BJ (cell line): ENCODE data around the gene SQOR. TPM values are rescaled to one million over a fixed set of nuclear protein-coding genes. Genes with fewer than 3 reads are reported as not detected.

Experiments
- CTCF ChIA-PET: fragments of 350-600 bp; formaldehyde crosslinking; extraction: SDS; loops from one replicate; lab custom pipeline; 2021; ENCODE audit warnings: antibody characterized with exemption, inconsistent platforms; lab: Yijun Ruan, JAX
- POLR2A ChIA-PET: fragments of 300-600 bp; sonication (Branson Sonifier 250); formaldehyde crosslinking; extraction: SDS; loops from one replicate; lab custom pipeline; 2021; ENCODE audit warnings: antibody characterized with exemption; lab: Charles Lee
- DNase-seq: peaks from one replicate; pipeline ENCODE4 v3.0.0-alpha.2; 2011; ENCODE audit warnings: low read depth
- H3K27me3 ChIP-seq: 2 replicates; pipeline ENCODE4 v1.6.0; 2011; ENCODE audit warnings: low read length; ENCODE audit not compliant: control insufficient read depth, insufficient read depth
- H3K36me3 ChIP-seq: 2 replicates; pipeline ENCODE4 v1.5.1; 2011; ENCODE audit warnings: low read length; ENCODE audit not compliant: control insufficient read depth, insufficient read depth
- H3K4me3 ChIP-seq: 2 replicates; pipeline ENCODE4 v1.5.1; 2011; ENCODE audit warnings: low read depth, mild to moderate bottlenecking, control low read depth, low read length
- polyA plus RNA-seq: library from polyadenylated mRNA; depleted of rRNA; stranded (reverse); fragments of >200 nt; gene quantifications from 2 replicates; pipeline ENCODE4 v1.2.3, GENCODE V29; 2011
- TF ChIP-seq, protein P1 (sequence below): IDR thresholded peaks from 2 replicates; pipeline ENCODE4 v1.5.1; 2011; ENCODE audit warnings: low read depth, mild to moderate bottlenecking, control low read depth, inconsistent platforms, low read length, moderate library complexity; ENCODE audit not compliant: insufficient read depth

SQOR gene
- polyA plus RNA-seq, 1 experiment = 40.6 TPM

DNA sequence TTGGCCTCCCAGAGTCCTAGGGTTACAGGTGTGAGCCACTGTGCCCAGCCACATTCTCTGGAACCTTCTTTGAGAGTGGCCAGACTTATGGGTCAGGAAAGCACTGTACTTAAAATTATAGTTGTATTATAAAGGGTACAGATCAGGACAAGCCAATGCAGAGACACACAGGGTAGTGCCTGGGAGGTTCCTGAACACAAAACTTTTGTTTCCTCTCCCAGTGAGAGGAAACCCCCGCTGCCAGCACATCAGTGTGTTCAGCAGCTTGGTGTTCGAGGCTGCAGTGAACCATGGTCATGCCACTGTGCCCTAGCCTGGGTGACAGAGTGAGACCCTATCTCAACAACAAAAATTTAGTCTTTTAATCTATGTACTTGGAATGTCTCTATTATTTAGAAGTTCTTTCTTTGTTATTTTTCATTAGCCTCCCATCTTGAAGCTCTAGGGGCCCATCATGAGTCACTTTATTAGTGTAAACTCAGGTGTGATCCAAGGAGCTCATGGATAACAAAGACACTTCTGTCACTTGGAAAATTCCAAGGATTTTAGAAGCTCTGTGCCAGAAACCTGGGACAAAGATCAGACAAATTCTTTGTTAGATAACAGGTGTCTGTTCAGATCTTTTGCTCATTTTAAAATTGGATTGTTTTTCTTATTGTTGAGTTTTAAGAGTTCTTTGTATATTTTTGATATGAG, 39.8 kb upstream of the SQOR start:
- DNase-seq = no peak

DNA sequence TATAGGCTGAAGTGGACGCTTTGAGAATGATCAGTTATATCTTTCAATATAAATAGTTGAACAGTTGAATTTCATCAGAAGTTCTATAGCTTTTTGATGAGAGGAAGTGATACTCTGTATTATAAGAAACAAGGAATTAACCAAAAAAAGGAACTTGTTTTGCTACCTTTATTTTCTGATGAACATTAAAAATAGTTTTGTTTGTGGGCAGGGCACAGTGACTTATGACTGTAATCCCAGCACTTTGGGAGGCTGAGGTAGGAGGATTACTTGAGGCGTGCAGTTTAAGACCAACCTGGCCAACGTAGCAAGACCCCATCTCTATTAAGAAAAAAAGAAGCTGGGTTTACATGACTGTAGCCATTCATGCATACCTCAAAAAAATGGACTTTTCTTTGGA, 30.9 kb upstream of the SQOR start:
- Histone ChIP-seq H3K36me3 (0 out of 2 replicates have a peak, but pooled peaks cover 3% of the 10 kb centered on the region), H3K27me3 (no peaks in the 10 kb centered on the region), H3K4me3 (no peak overlapping the region)
- ChIA-PET POLR2A (no interaction called here), CTCF (interaction anchor here (1.2 kb wide), 1 partner anchor 12 kb away, joined by 3 read pairs; no protein-coding TSS in a partner anchor)
- no peak for DNase-seq
- TF ChIP-seq, protein P1, sequence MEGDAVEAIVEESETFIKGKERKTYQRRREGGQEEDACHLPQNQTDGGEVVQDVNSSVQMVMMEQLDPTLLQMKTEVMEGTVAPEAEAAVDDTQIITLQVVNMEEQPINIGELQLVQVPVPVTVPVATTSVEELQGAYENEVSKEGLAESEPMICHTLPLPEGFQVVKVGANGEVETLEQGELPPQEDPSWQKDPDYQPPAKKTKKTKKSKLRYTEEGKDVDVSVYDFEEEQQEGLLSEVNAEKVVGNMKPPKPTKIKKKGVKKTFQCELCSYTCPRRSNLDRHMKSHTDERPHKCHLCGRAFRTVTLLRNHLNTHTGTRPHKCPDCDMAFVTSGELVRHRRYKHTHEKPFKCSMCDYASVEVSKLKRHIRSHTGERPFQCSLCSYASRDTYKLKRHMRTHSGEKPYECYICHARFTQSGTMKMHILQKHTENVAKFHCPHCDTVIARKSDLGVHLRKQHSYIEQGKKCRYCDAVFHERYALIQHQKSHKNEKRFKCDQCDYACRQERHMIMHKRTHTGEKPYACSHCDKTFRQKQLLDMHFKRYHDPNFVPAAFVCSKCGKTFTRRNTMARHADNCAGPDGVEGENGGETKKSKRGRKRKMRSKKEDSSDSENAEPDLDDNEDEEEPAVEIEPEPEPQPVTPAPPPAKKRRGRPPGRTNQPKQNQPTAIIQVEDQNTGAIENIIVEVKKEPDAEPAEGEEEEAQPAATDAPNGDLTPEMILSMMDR = no peak

More for the DNA sequence above, 39.8 kb upstream of the SQOR start:
- no peaks in the 10 kb centered on the region for H3K27me3 ChIP-seq
- peaks cover 3% of the 10 kb centered on the region; the same call in 1 of the 2 replicates for H3K36me3 ChIP-seq
- H3K4me3 ChIP-seq = no peak overlapping the region
- ChIA-PET POLR2A (no interaction called here), CTCF (interaction anchor here (0.7 to 3.1 kb wide), 5 partner anchors 9 to 138 kb away, joined by 3 to 12 read pairs (median 6); no protein-coding TSS in a partner anchor)
- TF ChIP-seq, protein P1 = no peak

DNA sequence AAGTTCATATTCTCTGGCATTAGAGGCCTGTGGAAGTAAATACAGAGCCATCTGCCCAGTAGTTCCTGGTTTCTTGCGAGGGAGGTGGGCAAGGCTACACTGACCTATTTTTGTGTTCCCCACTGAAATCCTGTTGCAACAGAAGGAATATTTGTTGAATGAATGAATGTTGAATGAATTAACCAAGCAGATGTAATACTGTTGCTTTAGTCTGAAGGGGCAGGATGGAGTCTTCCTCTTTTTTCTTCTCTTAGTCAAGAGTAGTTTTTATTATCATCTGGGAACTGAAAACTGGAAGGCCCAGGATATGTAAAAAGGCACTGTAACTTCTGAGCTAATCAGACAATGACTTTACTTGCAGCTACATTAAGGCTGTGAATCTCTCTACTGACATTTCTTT, 30.5 kb upstream of the SQOR start:
- POLR2A ChIA-PET = no interaction called here
- Histone ChIP-seq H3K36me3 (0 out of 2 replicates have a peak, but pooled peaks cover 3% of the 10 kb centered on the region), H3K27me3 (no peaks in the 10 kb centered on the region), H3K4me3 (no peak overlapping the region)
- CTCF ChIA-PET = interaction anchor here (1.2 kb wide), 1 partner anchor 13 kb away, joined by 3 read pairs; no protein-coding TSS in a partner anchor
- TF ChIP-seq, protein P1 = no peak
- no peak for DNase-seq

DNA sequence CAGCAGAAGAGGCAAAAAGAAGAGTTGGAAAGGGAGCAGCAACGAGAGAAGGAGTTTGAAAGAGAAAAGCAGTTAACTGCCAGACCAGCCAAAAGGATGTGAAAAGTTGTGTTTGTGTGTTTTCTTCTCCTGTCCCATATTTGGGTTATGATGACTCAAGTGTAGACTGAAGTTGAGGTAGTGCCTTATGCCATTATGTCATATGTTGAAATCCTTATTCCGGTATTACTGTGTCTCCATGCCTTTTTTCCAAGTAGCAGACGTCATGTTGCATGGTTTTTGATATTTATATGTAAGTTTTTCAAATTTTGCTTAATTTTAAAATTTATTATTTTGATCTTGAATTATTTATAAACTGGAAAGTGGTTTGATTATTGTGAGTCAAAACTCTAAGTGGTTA, 28.4 kb upstream of the SQOR start:
- Histone ChIP-seq H3K27me3 (no peaks in the 10 kb centered on the region), H3K36me3 (0 out of 2 replicates have a peak, but pooled peaks cover 3% of the 10 kb centered on the region), H3K4me3 (no peak overlapping the region)
- CTCF ChIA-PET = interaction anchor here (0.9 to 4.7 kb wide), 6 partner anchors 9 to 151 kb away, joined by 3 to 26 read pairs (median 3); no protein-coding TSS in a partner anchor
- TF ChIP-seq, protein P1 = no peak
- POLR2A ChIA-PET = no interaction called here
- DNase-seq = no peak

DNA sequence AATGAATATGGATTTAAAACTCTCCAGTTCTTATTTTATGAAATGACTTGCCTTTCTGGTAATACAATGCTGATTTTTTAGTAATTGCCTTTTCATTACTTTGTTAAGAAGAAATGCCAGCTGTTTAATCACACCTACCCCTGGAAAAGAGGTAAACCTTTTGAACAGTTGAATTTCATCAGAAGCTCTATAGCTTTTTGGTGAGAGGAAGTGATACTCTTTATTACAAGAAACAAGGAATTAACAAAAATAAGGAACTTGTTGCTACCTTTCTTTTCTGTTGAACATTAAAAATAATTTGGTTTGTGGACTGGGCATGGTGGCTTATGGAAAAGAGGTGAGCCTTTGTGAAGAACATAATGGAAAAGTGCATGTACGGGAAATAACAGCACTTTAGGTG, 28.0 kb upstream of the SQOR start:
- H3K27me3 ChIP-seq = no peaks in the 10 kb centered on the region
- 0 out of 2 replicates have a peak, but pooled peaks cover 3% of the 10 kb centered on the region for H3K36me3 ChIP-seq
- no peak for DNase-seq
- no peak overlapping the region for H3K4me3 ChIP-seq
- TF ChIP-seq, protein P1 = no peak
- ChIA-PET POLR2A (no interaction called here), CTCF (interaction anchor here (0.9 to 4.7 kb wide), 8 partner anchors 10 to 177 kb away, joined by 3 to 26 read pairs (median 3); no protein-coding TSS in a partner anchor)
